GM18508 (cell line): ENCODE data around the gene ADAMTS8.
"Not testable (repeated sequence)": the region's sequence is repeated elsewhere in the genome, so short reads cannot be mapped to it uniquely, and the experiment has no call there.

ENCODE experiments used
- ATAC-seq: cut with Tn5 transposase; IDR thresholded peaks from one replicate; pipeline ENCODE4 v1.9.1; 2021; ENCODE audit warnings: moderate number of reproducible peaks; ENCODE audit not compliant: insufficient read depth, unreplicated experiment

Gene ADAMTS8

GRCh38 chr11:130442737-130443136 lies 14.3 kb upstream of the ADAMTS8 start:
- no peak for ATAC-seq

DNA sequence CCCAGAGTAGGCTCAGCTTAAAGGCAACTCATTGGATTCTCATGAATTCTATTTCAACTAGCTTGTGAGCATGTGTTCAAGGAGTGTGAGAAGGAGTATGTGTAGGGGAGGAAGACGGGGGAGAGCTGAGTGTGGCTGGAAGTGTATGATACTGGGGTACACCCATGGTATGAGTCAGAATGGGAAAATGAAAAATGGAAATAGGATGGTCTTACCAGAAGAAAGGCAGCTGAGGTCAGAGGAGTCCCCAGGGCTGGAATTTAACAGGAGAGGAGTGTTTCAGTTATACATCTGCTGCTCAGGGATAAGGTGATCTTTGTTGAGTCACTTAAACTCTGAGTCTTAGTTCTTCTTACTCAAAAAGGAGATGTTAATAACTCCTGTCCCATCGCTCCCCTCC lies 13.3 kb upstream of the ADAMTS8 start:
- ATAC-seq = no peak

- no peak for ATAC-seq
These were observed 11.5 kb upstream of the ADAMTS8 start for GRCh38 chr11:130439876-130440275.

- no peak for ATAC-seq
These were observed 10.7 kb upstream of the ADAMTS8 start for GRCh38 chr11:130439160-130439519.

- not testable (repeated sequence) for ATAC-seq
These were observed 10.2 kb upstream of the ADAMTS8 start for GRCh38 chr11:130438401-130439159.

DNA sequence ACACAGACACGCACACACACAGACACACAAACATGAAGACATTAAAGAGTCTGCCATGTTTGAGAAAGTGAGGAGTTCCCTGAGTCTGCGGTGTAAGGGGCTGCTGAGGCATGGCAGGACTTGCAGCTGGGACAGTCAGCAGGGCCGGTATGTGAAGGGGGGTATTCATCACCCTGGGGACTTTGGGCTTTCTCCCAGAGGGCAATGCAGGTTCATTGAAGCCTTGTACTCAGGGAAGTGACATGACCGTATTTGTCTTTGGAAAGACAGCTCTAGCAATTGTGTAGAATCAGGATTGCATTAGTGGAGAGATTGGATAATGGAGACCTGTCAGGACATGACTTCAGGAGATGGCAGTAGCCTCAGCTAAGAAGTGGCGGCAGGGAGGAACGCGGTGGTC lies 9.4 kb upstream of the ADAMTS8 start:
- no peak for ATAC-seq

GRCh38 chr11:130436171-130436570 lies 7.8 kb upstream of the ADAMTS8 start:
- no peak for ATAC-seq

GRCh38 chr11:130435671-130436070 lies 7.3 kb upstream of the ADAMTS8 start:
- no peak for ATAC-seq

DNA sequence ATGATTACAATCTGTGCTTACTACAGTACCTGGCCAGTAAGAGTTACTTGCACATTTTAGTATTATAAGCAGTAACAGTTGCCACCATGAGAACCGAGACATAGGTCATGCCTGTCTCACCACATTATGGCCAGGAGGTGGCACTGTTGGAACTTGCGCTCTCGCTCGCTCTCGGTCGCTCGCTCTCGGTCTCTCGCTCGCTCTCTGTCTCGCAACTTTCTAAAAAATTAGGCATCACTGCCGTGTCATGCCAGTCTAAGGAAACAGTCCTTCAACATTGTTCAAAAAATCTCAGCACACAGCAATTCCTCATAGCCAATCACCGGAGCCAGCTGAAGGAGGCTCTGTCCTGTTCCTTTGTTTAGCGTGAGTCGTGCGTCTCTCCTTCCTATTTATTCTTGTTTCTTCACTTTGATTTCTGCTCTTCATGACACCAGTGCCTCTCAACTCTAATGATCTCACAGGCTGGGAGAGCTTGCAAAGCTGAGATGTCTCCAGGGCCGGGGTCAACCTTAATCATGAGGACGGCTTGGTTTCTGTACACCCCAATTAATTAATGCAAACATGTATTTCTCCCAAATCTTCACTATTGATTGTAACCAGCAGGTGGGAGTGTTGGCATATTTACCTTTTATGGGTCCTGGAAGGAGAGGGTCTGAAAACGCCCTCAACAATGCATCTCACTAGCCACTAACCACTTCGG lies 6.3 kb upstream of the ADAMTS8 start:
- ATAC-seq = peak; percentile 78

- no peak for ATAC-seq
These were observed 4.9 kb upstream of the ADAMTS8 start for GRCh38 chr11:130433357-130433756.

DNA sequence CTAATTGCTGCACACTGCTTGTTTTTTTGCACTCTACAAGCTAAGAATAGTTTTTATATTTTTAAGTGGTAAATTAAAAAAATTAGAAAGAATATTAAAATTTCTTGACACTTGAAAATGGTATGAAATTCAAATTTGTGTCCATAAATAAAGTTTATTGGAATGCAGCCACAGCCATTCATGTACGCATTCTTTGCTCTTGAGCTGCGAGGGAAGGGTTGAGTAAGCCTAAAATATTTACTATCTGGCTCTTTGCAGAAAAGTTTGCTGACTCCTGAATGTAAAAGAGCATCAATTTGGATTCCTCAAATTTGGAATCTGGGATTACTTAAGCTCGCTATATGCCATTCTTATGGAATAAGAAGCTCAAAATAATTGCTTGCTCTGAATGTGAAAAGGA lies 3.4 kb upstream of the ADAMTS8 start:
- no peak for ATAC-seq

GRCh38 chr11:130431331-130431773 lies 2.9 kb upstream of the ADAMTS8 start:
- ATAC-seq = no peak

DNA sequence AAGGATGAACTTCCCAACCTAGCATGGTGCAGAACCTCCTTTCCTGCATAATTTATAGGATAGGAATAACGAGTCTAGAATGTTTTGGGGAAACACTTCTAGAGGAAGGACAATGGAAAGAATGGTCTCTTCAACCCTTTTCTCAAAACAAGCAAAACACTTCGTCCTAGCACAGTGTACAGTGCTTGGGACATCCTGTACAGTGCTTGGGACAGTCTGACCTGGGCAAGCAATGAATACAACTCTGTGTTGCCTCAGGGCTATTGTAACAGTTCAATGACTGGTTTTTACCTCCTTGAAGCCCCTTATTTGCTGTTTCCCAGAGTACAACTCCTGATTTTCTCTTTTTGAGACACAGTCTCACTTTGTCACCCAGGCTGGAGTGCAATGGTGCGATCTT lies 1.6 kb upstream of the ADAMTS8 start:
- no peak for ATAC-seq

GRCh38 chr11:130429120-130429681 lies 792 bp upstream of the ADAMTS8 start:
- ATAC-seq = no peak

- no peak for ATAC-seq
These were observed 661 bp downstream of the ADAMTS8 start for GRCh38 chr11:130427581-130428315.

- ATAC-seq = no peak
These were observed 1.5 kb downstream of the ADAMTS8 start for GRCh38 chr11:130426837-130427341.

DNA sequence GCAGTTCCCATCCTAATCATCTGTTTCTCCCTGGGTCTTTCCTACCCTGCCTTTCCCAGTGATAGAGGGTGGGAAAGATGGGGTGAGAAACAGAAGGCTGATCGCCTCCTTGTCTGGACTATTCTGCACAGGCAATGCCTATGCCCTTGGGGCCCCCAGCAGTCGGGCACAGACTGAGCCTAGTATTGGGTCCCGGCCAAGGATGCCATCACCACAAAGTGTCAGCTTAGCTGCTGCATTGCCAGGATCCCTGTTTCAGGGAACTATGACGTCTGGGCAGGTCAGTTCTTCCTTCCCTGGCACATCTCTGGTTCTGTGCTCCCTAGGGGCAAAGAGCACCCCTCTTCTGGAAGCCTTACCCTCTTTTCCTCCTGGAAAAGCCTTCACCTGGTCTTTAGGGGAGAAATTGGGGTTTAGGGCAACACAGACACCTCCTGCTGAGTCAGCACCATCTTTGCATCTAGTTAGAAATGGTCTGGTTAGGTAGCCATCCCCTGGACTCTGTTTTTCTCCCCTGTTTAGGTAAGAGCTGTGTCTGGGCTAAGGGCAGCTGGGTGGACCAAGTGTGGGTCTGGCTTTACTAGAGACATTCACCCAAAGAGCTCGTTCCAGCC lies 2.1 kb downstream of the ADAMTS8 start:
- no peak for ATAC-seq

- ATAC-seq = no peak
These were observed 3.3 kb downstream of the ADAMTS8 start for GRCh38 chr11:130425156-130425555.

DNA sequence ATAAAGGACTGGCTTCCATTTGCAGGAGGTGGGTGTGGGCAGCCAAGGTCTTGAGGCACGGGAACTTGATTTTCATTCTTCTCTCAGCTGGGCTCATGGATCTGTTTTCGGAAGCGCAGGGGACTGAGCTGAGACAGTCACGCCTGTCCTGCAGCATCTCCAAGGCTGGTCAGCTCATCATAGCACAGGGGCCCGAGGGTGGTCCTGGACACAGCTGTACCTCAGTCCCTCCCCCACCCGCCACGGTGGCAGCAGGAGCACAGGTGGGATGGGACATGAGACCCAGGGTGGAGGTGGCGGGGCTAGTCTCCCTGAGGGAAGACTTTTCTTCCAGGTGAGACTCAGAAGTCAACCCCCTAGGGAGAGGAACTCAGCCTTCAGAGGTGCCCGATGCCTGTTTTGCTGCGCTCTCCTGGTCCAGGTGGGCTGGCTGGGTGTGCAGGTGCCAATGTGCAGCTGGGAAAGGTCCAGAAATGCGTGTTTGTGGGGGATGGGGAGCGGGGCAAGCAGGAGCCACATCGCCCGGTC lies 3.7 kb downstream of the ADAMTS8 start:
- no peak for ATAC-seq

GRCh38 chr11:130423541-130424142 lies 4.8 kb downstream of the ADAMTS8 start:
- ATAC-seq = no peak
